ENCODE data around the gene PLPP4.

The PLPP4 gene

DNA sequence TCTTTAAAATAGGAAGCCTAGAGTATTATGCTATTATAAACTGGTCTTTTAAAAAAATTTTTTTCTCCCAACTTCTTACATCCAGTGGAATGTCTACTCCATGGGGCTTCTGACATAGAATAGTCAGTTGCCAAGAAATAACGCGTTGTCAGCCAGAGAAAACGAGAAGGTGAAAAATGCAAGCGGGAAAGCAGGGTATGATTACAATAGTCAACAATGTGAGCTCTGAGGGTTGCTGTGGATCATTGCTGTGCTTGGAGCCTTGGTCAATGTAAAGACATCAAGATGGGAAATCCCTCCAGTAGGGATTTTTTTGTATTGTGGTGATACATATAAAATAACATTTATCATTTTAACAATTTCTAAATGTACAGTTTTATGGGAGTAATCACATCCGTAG is 27.6 kb upstream of the PLPP4 start:
- no peaks in the 10 kb centered on the region for H3K4me1 ChIP-seq (ENCODE audit: control insufficient read depth, insufficient read depth, low read length)
- no peaks in the 10 kb centered on the region for H3K36me3 ChIP-seq (ENCODE audit: control insufficient read depth, insufficient read depth, low read length)
- no peak overlapping the region for H3K27ac ChIP-seq (ENCODE audit: low read depth, low read length)
- no peaks in the 10 kb centered on the region for H3K9me3 ChIP-seq (ENCODE audit: control insufficient read depth, insufficient read depth, low read length)
- H3K4me3 ChIP-seq (ENCODE audit: low read depth, low read length): no peak overlapping the region
- H3K27me3 ChIP-seq (ENCODE audit: control insufficient read depth, insufficient read depth, low read length): no peaks in the 10 kb centered on the region
- H3K9ac ChIP-seq (ENCODE audit: low read depth, low read length): no peak overlapping the region

- no peak overlapping the region for H3K4me3 ChIP-seq (ENCODE audit: low read depth, low read length)
- no peaks in the 10 kb centered on the region for H3K27me3 ChIP-seq (ENCODE audit: control insufficient read depth, insufficient read depth, low read length)
- no peaks in the 10 kb centered on the region for H3K4me1 ChIP-seq (ENCODE audit: control insufficient read depth, insufficient read depth, low read length)
- no peaks in the 10 kb centered on the region for H3K36me3 ChIP-seq (ENCODE audit: control insufficient read depth, insufficient read depth, low read length)
- no peak overlapping the region for H3K9ac ChIP-seq (ENCODE audit: low read depth, low read length)
- no peaks in the 10 kb centered on the region for H3K9me3 ChIP-seq (ENCODE audit: control insufficient read depth, insufficient read depth, low read length)
- H3K27ac ChIP-seq (ENCODE audit: low read depth, low read length): no peak overlapping the region
Measured at GRCh38 chr10:120431251-120431651, 25.8 kb upstream of the PLPP4 start.

DNA sequence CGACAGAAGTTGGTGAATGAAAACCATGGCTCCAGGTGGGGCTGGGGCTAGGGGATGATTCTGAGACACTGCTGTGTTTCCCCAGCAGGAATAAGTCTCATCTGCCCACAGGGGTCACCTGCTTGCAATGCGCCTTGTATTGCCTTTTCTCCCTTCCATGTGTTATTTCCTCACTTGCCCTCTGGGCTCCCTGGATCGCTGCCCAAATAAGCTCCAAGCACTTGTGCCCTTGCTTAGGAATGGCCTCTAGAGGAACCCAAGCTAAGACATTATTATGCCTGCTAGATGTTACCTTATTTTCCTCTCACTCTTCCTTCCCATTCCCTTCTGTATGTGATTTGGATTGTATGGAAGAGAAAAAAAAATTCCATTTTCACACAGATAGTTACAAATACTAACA is 24.8 kb upstream of the PLPP4 start:
- Histone ChIP-seq H3K27ac (ENCODE audit: low read depth, low read length) (no peak overlapping the region), H3K4me1 (ENCODE audit: control insufficient read depth, insufficient read depth, low read length) (no peaks in the 10 kb centered on the region), H3K27me3 (ENCODE audit: control insufficient read depth, insufficient read depth, low read length) (no peaks in the 10 kb centered on the region), H3K9me3 (ENCODE audit: control insufficient read depth, insufficient read depth, low read length) (no peaks in the 10 kb centered on the region), H3K9ac (ENCODE audit: low read depth, low read length) (no peak overlapping the region), H3K36me3 (ENCODE audit: control insufficient read depth, insufficient read depth, low read length) (no peaks in the 10 kb centered on the region), H3K4me3 (ENCODE audit: low read depth, low read length) (no peak overlapping the region)

GRCh38 chr10:120433141-120433540 is 23.9 kb upstream of the PLPP4 start:
- Histone ChIP-seq H3K9ac (ENCODE audit: low read depth, low read length) (no peak overlapping the region), H3K36me3 (ENCODE audit: control insufficient read depth, insufficient read depth, low read length) (no peaks in the 10 kb centered on the region), H3K9me3 (ENCODE audit: control insufficient read depth, insufficient read depth, low read length) (no peaks in the 10 kb centered on the region), H3K27me3 (ENCODE audit: control insufficient read depth, insufficient read depth, low read length) (no peaks in the 10 kb centered on the region), H3K4me1 (ENCODE audit: control insufficient read depth, insufficient read depth, low read length) (no peaks in the 10 kb centered on the region), H3K4me3 (ENCODE audit: low read depth, low read length) (no peak overlapping the region), H3K27ac (ENCODE audit: low read depth, low read length) (no peak overlapping the region)

GRCh38 chr10:120436439-120437112 is 20.5 kb upstream of the PLPP4 start:
- no peaks in the 10 kb centered on the region for H3K27me3 ChIP-seq (ENCODE audit: control insufficient read depth, insufficient read depth, low read length)
- no peaks in the 10 kb centered on the region for H3K9me3 ChIP-seq (ENCODE audit: control insufficient read depth, insufficient read depth, low read length)
- H3K9ac ChIP-seq (ENCODE audit: low read depth, low read length): no peak overlapping the region
- no peaks in the 10 kb centered on the region for H3K36me3 ChIP-seq (ENCODE audit: control insufficient read depth, insufficient read depth, low read length)
- H3K4me3 ChIP-seq (ENCODE audit: low read depth, low read length): no peak overlapping the region
- H3K27ac ChIP-seq (ENCODE audit: low read depth, low read length): no peak overlapping the region
- H3K4me1 ChIP-seq (ENCODE audit: control insufficient read depth, insufficient read depth, low read length): no peaks in the 10 kb centered on the region

- Histone ChIP-seq H3K27me3 (ENCODE audit: control insufficient read depth, insufficient read depth, low read length) (no peaks in the 10 kb centered on the region), H3K27ac (ENCODE audit: low read depth, low read length) (no peak overlapping the region), H3K9me3 (ENCODE audit: control insufficient read depth, insufficient read depth, low read length) (no peaks in the 10 kb centered on the region), H3K36me3 (ENCODE audit: control insufficient read depth, insufficient read depth, low read length) (no peaks in the 10 kb centered on the region), H3K9ac (ENCODE audit: low read depth, low read length) (no peak overlapping the region), H3K4me3 (ENCODE audit: low read depth, low read length) (no peak overlapping the region), H3K4me1 (ENCODE audit: control insufficient read depth, insufficient read depth, low read length) (no peaks in the 10 kb centered on the region)
Measured at GRCh38 chr10:120437541-120437940, 19.5 kb upstream of the PLPP4 start.

DNA sequence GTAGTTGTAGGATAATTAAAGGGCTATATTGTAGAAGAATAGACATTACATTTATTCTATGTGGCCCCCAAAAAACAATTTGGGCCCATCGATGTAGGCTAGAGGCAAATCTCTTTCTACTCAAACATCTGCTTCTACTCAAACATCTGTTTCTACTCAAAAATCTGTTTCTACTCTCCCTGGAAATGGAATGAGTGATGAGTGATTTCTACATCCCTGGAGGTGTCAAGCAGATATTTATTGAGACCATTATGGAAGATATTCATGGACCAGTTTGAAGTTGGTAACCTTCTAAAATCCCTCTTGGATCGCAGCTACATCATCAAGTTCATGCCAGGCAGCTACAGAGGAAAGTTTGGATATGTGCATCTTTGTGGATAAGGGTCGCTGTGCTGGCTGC is 5.1 kb upstream of the PLPP4 start:
- Histone ChIP-seq H3K27ac (ENCODE audit: low read depth, low read length) (no peak overlapping the region), H3K4me3 (ENCODE audit: low read depth, low read length) (no peak overlapping the region), H3K36me3 (ENCODE audit: control insufficient read depth, insufficient read depth, low read length) (no peaks in the 10 kb centered on the region), H3K4me1 (ENCODE audit: control insufficient read depth, insufficient read depth, low read length) (peaks cover 5% of the 10 kb centered on the region), H3K9me3 (ENCODE audit: control insufficient read depth, insufficient read depth, low read length) (no peaks in the 10 kb centered on the region), H3K9ac (ENCODE audit: low read depth, low read length) (no peak overlapping the region), H3K27me3 (ENCODE audit: control insufficient read depth, insufficient read depth, low read length) (peaks cover 18% of the 10 kb centered on the region)

GRCh38 chr10:120453319-120453718 is 3.7 kb upstream of the PLPP4 start:
- Histone ChIP-seq H3K27ac (ENCODE audit: low read depth, low read length) (no peak overlapping the region), H3K4me1 (ENCODE audit: control insufficient read depth, insufficient read depth, low read length) (peaks cover 5% of the 10 kb centered on the region), H3K9ac (ENCODE audit: low read depth, low read length) (no peak overlapping the region), H3K4me3 (ENCODE audit: low read depth, low read length) (no peak overlapping the region), H3K27me3 (ENCODE audit: control insufficient read depth, insufficient read depth, low read length) (peaks cover 32% of the 10 kb centered on the region), H3K9me3 (ENCODE audit: control insufficient read depth, insufficient read depth, low read length) (no peaks in the 10 kb centered on the region), H3K36me3 (ENCODE audit: control insufficient read depth, insufficient read depth, low read length) (no peaks in the 10 kb centered on the region)

DNA sequence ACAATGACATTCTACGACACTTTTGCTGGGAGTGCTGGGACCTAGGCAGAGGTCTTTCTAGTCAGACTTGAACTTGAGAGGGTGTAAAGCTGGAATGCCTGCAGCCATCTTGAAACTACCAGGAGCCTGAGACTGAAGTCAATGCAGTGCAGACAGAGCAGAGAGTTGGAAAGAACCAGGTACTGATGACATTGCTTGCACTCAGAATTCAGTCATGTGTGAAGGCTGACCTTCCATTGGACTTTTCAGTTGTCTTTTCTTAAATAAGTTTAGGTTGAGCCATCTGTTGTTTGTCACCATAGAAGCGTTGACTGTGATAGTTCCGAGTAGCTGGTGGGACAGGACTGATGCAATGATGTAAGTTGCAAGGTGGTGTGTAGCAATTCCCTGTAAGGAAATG is 3.1 kb upstream of the PLPP4 start:
- Histone ChIP-seq H3K27me3 (ENCODE audit: control insufficient read depth, insufficient read depth, low read length) (peaks cover 37% of the 10 kb centered on the region), H3K27ac (ENCODE audit: low read depth, low read length) (no peak overlapping the region), H3K4me1 (ENCODE audit: control insufficient read depth, insufficient read depth, low read length) (peaks cover 5% of the 10 kb centered on the region), H3K9me3 (ENCODE audit: control insufficient read depth, insufficient read depth, low read length) (no peaks in the 10 kb centered on the region), H3K4me3 (ENCODE audit: low read depth, low read length) (no peak overlapping the region), H3K36me3 (ENCODE audit: control insufficient read depth, insufficient read depth, low read length) (no peaks in the 10 kb centered on the region), H3K9ac (ENCODE audit: low read depth, low read length) (no peak overlapping the region)

- H3K27ac ChIP-seq (ENCODE audit: low read depth, low read length): no peak overlapping the region
Measured at GRCh38 chr10:120455004-120455403, 2.0 kb upstream of the PLPP4 start.

GRCh38 chr10:120455606-120456005 is 1.4 kb upstream of the PLPP4 start:
- Histone ChIP-seq H3K27ac (ENCODE audit: low read depth, low read length) (no peak overlapping the region), H3K9ac (ENCODE audit: low read depth, low read length) (no peak overlapping the region), H3K27me3 (ENCODE audit: control insufficient read depth, insufficient read depth, low read length) (peaks cover 54% of the 10 kb centered on the region), H3K36me3 (ENCODE audit: control insufficient read depth, insufficient read depth, low read length) (no peaks in the 10 kb centered on the region), H3K4me1 (ENCODE audit: control insufficient read depth, insufficient read depth, low read length) (peaks cover 5% of the 10 kb centered on the region), H3K9me3 (ENCODE audit: control insufficient read depth, insufficient read depth, low read length) (no peaks in the 10 kb centered on the region), H3K4me3 (ENCODE audit: low read depth, low read length) (no peak overlapping the region)

More at GRCh38 chr10:120455004-120455403, 2.0 kb upstream of the PLPP4 start:
- H3K4me1 ChIP-seq (ENCODE audit: control insufficient read depth, insufficient read depth, low read length): peaks cover 5% of the 10 kb centered on the region
- no peaks in the 10 kb centered on the region for H3K36me3 ChIP-seq (ENCODE audit: control insufficient read depth, insufficient read depth, low read length)
- no peak overlapping the region for H3K4me3 ChIP-seq (ENCODE audit: low read depth, low read length)
- H3K27me3 ChIP-seq (ENCODE audit: control insufficient read depth, insufficient read depth, low read length): peaks cover 49% of the 10 kb centered on the region
- H3K9me3 ChIP-seq (ENCODE audit: control insufficient read depth, insufficient read depth, low read length): no peaks in the 10 kb centered on the region
- no peak overlapping the region for H3K9ac ChIP-seq (ENCODE audit: low read depth, low read length)
